GM18867 (cell line): ENCODE results near the gene GFRA4.

Source experiments
- ATAC-seq: cut with Tn5 transposase; IDR thresholded peaks from one replicate; pipeline ENCODE4 v1.9.1; 2021; ENCODE audit warnings: mild to moderate bottlenecking, moderate library complexity; ENCODE audit not compliant: unreplicated experiment

Gene GFRA4

DNA sequence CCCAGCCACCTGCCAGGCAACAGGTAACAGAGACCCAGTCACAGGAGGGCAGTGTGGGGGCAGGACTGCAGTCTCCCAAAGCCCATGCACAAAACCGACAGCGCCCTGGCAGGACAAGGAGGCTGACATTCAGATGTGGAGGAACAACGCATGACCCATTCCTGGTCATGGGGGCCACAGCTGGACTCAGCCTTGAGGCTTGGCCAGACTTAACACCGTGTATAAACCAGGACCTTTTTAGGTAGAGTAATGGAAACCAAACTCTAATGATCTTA lies 8.1 kb downstream of the GFRA4 start:
- no peak for ATAC-seq

- no peak for ATAC-seq
Observed at GRCh38 chr20:3654326-3655130, 8.7 kb downstream of the GFRA4 start.

DNA sequence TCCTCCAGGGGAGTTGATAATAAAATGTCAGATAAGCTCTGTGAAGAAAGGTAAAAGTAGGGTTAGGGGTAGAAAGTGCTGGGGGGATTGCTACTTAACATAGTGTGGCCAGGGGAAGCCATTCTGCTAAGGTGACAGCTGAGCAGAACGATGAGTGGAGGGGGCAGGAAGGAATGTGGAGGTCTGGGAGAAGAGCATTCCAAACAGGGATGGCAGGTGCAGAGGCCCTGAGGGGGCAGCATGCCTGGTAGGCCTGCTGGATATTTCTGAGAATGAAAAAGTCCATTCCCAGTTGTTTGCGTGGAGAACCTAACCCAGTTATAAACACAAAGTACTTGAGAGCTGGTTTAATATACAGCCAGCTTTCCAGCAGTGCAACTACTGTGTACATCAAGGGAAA lies 9.3 kb downstream of the GFRA4 start:
- no peak for ATAC-seq

GRCh38 chr20:3652676-3653596 lies 10.3 kb downstream of the GFRA4 start:
- ATAC-seq, result no peak

- no peak for ATAC-seq
Observed at GRCh38 chr20:3652221-3652620, 11.0 kb downstream of the GFRA4 start.

DNA sequence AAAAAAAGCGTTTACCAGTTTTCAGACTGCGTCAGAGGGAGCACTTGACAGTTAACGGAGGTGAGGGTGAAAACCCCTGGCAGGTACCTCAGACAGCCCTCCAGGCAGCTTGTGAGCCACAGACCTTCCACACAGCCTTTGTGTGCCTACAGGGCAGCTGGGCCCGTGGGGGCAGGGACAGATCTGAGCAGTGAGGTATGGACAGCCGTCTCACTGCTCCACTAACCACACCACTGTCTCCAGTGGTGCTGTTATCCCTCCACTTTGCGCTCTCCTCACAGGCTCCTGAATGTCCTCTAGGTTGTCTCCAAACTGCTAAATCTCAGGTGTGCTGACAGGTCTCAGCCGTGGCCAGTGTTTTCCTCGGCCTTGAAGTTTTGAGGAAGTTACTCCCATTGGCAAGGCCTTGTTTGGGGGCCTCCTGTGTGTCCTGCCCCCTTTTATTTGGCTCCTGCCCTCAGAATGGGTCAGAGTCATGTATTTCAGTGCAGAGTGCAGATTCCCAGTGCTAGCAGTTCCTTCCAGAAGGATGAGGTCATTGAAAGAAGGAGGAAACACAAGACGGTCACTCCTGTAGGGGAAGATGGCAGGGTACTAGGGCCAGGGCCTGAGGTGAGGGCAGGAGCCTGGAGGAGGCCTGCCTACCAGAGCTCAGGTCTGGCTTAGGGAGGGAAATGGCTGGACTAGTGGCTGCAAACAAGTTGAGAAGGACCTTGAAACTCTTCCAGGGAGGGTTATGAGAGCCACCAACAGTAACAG lies 11.8 kb downstream of the GFRA4 start:
- no peak for ATAC-seq

- no peak for ATAC-seq
Observed at GRCh38 chr20:3648951-3649350, 14.2 kb downstream of the GFRA4 start.

DNA sequence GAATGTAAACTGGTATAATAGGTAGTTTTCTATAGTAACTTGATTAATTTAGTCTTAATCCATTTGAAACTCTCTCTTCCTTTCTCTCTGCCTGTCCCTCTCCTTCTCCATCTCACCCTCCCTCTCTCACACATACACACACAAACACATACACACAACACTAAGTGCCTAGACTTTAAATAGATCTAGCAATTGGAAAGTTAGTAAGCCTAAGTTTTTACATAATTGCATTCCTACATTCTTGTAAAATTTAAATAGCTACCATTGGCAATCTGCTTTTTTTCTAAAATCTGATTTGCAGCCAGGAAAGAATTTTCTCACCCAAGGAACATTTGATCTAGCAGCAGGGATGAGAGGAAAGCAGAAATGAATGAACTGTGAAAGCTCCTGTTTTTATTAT lies 15.7 kb downstream of the GFRA4 start:
- ATAC-seq, result no peak

DNA sequence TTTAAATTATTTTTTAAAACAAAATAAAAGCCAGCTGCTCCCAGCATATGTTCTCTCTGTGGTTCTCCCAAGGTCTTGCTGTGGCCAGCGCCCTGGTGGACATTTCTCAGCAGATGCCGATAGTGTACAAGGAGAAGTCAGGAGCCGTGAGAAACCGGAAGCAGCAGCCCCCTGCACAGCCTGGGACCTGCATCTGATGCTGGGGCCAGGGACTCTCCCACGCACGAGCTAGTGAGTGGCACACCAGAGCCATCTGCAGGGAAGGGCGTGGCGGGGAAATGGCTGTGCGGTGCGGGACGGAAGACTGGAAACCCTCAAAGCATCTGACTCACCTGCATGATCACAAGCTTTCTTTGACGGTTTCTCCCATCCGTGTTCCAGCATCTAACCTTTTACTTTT lies 16.5 kb downstream of the GFRA4 start:
- no peak for ATAC-seq

DNA sequence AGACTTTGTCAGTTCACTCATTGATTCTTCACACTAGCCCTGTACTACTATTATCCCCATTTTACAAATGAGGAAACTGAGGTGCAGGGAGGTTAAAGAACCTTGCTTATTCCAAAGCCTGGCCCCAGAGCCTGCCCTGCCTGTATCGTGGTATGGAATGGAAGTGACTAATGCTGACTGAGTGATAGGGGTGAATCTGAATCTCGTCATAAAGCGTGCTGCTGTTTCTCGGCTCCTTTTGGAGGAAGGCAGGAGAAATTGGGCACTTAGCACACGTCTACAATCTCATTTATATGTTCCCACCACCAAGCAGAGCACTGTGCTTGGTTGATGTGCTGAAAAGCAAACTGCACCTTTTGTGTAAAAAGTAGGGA lies 17.1 kb downstream of the GFRA4 start:
- ATAC-seq, result no peak

- ATAC-seq, result no peak
Observed at GRCh38 chr20:3645309-3646066, 17.7 kb downstream of the GFRA4 start.

GRCh38 chr20:3640259-3640658 lies 22.9 kb downstream of the GFRA4 start:
- no peak for ATAC-seq

GRCh38 chr20:3635346-3635745 lies 27.9 kb downstream of the GFRA4 start:
- ATAC-seq, result no peak

DNA sequence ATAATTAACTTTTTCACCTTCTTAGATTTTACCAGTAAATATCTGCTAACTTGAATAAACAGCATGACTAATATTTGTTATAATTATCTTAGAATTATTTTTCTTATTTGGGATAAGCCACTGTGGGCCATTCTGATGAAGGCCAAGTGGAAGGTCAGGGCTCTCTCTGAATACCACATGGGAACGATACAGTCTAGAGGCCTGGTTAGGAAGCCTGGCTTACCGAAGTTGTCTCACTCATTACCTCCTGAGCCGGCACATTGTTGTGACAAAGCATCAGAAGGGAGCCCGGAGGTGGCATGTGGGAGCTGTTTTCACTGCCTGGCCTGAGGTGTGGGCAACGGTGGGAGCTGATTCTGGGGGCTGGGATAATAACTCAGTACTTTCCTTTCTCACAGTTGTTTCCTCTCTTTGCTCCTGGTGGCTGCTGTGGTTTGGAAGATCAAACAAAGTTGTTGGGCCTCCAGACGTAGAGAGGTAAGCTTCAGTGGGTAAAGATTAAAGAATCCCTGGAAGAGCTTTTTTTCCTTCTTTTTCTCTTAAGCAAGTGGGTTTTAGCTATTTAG lies 29.2 kb downstream of the GFRA4 start:
- ATAC-seq, result no peak

GRCh38 chr20:3632311-3633004 lies 30.7 kb downstream of the GFRA4 start:
- no peak for ATAC-seq

DNA sequence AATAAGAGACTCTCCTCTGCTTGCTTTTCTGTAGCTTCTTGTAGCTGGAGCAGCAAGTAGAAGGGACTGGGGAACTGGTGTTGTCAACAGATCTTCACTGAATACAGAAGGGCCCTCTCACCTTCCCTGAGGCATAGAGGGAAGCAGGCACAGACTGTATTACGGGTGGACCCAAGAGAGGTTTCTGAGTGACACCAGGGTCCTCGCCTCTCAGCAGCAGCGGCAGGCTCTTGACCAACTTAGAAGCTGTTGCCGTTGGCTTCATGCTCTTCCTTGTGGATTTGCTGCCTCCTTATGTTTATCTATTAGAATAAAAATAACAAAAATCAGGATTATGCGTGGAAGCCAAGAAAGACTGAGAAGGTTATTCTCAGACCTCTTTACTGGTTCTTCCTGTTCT lies 31.7 kb downstream of the GFRA4 start:
- ATAC-seq, result no peak

DNA sequence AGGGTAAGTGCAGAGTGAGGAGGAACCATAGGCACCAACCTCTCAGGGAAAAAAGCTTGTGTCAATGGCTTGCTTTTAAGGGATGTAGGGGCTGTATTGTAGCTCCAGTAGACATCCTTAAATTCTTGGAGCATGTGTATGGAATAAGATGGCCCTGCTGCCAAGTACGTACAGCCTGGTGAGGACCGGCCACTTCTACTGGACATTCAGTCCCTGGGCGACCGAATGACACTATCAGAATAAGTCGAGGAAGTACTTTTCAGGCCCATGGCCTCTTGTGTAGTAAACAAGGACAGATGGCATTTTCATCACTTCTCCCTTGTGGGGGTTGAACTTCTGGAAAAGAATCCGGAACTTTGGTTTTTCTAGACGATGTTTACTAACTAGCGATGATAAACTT lies 32.8 kb downstream of the GFRA4 start:
- no peak for ATAC-seq

DNA sequence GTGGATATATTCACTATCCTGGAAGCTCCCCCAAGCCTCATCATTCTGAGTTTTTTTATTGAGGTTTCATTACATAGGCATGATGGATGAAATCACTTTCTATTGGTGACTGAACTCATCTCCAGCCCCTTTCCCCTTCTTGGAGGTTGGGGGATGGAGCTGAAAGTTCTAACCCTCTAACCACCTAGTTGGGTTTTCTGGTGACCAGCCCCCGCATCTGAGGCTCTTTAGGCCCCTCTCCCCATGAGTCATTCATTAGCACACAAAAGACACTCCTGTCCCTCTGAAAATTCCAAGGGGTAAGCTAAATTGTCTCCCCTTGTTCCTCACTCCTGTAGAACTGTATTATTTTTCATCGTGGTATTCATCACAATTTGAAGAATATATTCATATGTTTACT lies 33.3 kb downstream of the GFRA4 start:
- no peak for ATAC-seq

- no peak for ATAC-seq
Observed at GRCh38 chr20:3628502-3629314, 34.5 kb downstream of the GFRA4 start.
